Fibroblast of villous mesenchyme (primary cell): Measurements from ENCODE around the gene GFOD1. TPM values are rescaled to one million over a fixed set of nuclear protein-coding genes. Genes with fewer than 3 reads are reported as not detected.

Source experiments
- DNase-seq: peaks from one replicate; pipeline ENCODE4 v3.0.0-alpha.2; 2010; ENCODE audit warnings: low read depth
- H3K4me3 ChIP-seq: 2 replicates; pipeline ENCODE4 v1.5.1; 2011; ENCODE audit warnings: low read depth, mild to moderate bottlenecking, low read length
- total RNA-seq: library from RNA; depleted of rRNA; stranded (reverse); fragments of >200 nt; gene quantifications from 2 replicates; pipeline ENCODE4 v1.2.3, GENCODE V29; 2012
- TF ChIP-seq, protein P1 (sequence below): IDR thresholded peaks from 2 replicates; pipeline ENCODE4 v1.5.1; 2012; ENCODE audit warnings: low read depth, mild to moderate bottlenecking, low read length; ENCODE audit not compliant: insufficient read depth

GFOD1 gene
- total RNA-seq, 1 donor: 4.7 TPM

DNA sequence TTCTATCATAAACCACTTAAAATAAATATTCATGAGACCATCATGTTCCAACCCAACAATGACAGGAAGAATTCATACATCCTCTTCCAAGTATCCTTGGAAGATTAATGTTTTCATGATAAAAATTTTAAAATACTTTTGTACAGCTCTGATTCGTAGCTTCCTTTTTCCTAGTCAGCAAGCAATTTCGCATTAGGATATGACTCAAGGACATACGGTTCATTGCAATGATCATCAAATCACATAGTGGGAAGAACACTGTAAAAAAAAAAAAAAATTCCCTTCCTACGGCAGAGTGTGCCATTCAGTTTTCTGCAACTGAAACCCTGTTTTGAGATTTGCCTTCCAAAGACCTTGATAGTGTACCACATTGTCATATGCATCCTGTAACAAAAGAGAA, 35.3 kb upstream of the GFOD1 start:
- DNase-seq: no peak
- no peak overlapping the region for H3K4me3 ChIP-seq
- TF ChIP-seq, protein P1, sequence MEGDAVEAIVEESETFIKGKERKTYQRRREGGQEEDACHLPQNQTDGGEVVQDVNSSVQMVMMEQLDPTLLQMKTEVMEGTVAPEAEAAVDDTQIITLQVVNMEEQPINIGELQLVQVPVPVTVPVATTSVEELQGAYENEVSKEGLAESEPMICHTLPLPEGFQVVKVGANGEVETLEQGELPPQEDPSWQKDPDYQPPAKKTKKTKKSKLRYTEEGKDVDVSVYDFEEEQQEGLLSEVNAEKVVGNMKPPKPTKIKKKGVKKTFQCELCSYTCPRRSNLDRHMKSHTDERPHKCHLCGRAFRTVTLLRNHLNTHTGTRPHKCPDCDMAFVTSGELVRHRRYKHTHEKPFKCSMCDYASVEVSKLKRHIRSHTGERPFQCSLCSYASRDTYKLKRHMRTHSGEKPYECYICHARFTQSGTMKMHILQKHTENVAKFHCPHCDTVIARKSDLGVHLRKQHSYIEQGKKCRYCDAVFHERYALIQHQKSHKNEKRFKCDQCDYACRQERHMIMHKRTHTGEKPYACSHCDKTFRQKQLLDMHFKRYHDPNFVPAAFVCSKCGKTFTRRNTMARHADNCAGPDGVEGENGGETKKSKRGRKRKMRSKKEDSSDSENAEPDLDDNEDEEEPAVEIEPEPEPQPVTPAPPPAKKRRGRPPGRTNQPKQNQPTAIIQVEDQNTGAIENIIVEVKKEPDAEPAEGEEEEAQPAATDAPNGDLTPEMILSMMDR: no peak

DNA sequence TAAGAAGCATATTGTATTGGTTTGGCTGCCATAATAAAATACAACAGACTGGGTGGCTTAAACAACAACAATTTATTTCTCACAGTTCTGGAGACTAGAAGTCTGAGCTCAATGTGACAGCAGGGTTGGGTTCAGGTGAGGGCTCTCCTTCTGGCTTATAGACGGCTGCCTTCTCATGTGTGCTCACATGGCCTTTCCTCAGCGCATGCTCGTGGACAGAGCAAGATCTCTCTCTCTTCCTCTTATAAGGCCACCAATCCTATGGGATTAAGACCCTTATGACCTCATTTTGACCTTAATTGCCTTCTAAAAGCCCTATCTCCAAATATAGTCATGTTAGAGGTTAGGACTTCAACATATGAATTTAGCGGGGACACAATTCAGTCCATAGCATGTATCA, 32.4 kb upstream of the GFOD1 start:
- TF ChIP-seq, protein P1: no peak
- no peak for DNase-seq
- no peak overlapping the region for H3K4me3 ChIP-seq

DNA sequence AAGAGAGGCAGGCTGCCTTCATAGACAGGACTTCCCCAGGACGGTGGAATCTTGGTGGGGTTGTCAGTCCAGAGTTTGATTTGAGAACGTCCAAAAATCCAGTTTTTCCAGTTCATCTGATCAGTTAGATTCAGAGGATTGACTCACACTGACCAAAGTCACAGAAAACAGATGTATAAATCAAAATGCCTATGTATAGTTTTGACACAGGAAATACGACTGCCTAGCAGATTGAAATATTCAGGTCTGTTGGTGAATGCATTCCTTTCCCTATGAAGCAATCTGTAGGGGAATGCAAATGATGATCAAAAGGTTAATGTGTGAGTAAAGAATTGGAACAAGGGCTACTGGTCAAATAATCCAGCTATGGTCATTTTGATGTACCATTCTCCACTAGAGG, 29.7 kb upstream of the GFOD1 start:
- H3K4me3 ChIP-seq: no peak overlapping the region
- DNase-seq: no peak
- TF ChIP-seq, protein P1: no peak

DNA sequence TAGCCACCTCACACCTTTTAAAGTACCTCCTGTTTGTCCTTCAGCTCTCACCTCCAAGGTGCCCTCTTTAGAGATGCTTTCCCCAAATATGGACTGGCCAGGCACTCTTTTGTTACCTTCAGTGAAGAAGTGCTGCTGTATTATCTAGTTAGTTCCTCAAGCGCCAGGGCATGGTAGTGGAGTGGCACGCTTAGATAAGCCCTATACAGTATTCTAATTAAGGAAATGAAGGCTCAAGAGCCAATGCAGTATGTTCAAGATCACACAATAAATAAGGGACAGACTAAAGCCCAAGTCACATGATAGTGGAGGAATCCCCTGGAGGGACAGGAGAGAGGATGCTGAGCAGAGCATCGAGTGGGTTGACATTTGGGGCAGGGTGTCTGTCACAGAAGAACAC, 28.5 kb upstream of the GFOD1 start:
- no peak for DNase-seq
- H3K4me3 ChIP-seq: no peak overlapping the region
- TF ChIP-seq, protein P1: no peak

DNA sequence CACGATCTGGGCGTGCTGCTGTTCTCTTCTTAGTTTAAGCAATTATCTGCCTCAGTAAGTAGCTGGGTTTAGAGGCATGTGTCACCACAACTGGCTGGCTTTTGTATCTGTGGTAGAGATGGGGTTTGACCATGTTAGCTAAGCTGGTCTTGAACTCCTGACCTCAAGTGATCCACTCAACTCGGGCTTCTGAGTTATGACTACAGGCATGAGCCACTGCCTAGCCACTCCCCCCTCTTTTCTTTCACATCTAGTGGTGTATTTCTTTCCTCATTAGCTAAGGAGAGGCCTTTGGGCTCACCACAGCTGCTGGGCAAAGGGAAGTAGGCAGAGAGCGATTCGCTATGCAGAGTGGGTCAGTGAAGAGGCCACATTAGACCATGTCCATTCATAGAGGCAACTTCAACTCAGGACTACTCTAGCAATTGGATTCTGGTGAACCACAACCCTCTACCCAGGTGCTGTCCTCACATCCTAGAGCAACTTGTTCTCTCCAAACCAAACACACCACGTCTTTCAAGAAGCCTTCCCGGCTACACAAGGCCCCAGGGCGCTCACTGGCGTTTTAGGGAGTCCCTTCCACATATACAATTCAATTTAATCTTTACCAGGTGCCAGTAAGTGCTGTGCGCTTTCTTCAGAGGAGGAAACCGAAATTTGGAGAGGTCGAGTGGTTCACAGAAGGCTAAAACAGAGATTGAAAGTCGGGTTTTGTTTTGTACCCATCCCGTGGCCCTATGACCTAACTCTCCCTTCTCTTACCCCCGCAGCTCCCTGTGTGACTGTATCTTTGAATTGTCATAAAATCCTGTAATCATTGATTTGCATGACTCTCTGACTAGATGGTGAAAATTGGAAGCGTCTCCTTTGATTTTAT, 26.5 kb upstream of the GFOD1 start:
- H3K4me3 ChIP-seq: no peak overlapping the region
- no peak for DNase-seq
- TF ChIP-seq, protein P1: no peak

DNA sequence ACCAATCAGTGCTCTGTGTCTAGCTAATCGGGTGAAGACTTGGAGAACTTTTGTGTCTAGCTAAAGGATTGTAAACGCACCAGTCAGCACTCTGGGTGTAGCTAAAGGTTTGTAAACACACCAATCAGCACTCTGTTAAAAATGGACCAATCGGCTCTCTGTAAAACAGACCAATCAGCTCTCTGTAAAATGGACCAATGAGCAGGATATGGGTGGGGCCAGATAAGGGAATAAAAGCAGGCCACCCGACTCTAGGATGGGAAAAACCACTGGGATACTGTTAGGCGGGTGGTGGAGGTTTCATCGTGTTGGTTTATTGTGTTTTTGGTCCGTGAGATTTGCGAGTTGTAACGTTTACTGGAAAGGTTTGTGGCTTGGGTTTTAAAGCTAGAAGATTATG, 25.5 kb upstream of the GFOD1 start:
- no peak overlapping the region for H3K4me3 ChIP-seq
- TF ChIP-seq, protein P1: no peak
- no peak for DNase-seq
